Effector memory CD4-positive, alpha-beta T cell (primary cell): ENCODE measurements around the gene MAGI1.
"Not testable (repeated sequence)": the region's sequence is repeated elsewhere in the genome, so short reads cannot be mapped to it uniquely, and the experiment has no call there.

Experiments used
- DNase-seq, 3 donors: peaks; one replicate each; pipeline ENCODE4 v3.0.0-alpha.2; 2020
- H3K27ac ChIP-seq: 2 replicates; pipeline ENCODE4 v1.7.0; 2013; ENCODE audit warnings: mild to moderate bottlenecking, low read length, moderate library complexity; ENCODE audit not compliant: insufficient read depth, poor library complexity, severe bottlenecking
- H3K27me3 ChIP-seq: replicated peaks from 2 replicates; pipeline ENCODE4 v1.7.0; 2013; ENCODE audit warnings: mild to moderate bottlenecking, low read length; ENCODE audit not compliant: insufficient read depth, control insufficient read depth, poor library complexity, severe bottlenecking
- H3K36me3 ChIP-seq: 2 replicates; pipeline ENCODE4 v1.7.0; 2013; ENCODE audit warnings: mild to moderate bottlenecking, low read length, moderate library complexity; ENCODE audit not compliant: control insufficient read depth, insufficient read depth
- H3K4me1 ChIP-seq: 2 replicates; pipeline ENCODE4 v1.7.0; 2013; ENCODE audit warnings: low read length, mild to moderate bottlenecking; ENCODE audit not compliant: control insufficient read depth, insufficient read depth, poor library complexity, severe bottlenecking
- H3K4me3 ChIP-seq: 2 replicates; pipeline ENCODE4 v1.7.0; 2013; ENCODE audit warnings: low read length, low read depth, mild to moderate bottlenecking; ENCODE audit not compliant: insufficient read depth, poor library complexity, severe bottlenecking
- H3K9me3 ChIP-seq: 2 replicates; pipeline ENCODE4 v1.7.0; 2013; ENCODE audit warnings: mild to moderate bottlenecking, low read length, moderate library complexity; ENCODE audit not compliant: control insufficient read depth

Gene MAGI1

DNA sequence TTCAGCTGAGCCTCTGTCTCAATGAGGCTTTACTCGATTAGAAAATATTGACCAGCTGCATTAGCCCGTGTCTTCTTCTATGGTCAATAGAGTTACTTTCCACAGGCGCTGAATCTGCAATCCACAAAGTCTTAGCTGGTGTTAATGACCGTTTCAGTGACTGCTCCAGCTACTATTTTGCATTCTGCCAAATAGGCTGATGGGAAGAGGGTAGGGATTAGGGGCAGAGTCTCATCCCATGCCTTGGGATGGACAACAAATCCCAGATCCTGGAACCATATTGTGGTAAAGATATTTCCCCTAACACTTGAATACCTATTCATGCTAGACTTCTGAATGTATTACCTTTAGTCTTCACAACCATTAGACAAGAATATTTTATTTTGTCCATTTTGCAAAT, 29.5 kb upstream of the MAGI1 start:
- H3K27ac ChIP-seq, result no peak overlapping the region
- H3K4me1 ChIP-seq, result no peaks in the 10 kb centered on the region
- H3K4me3 ChIP-seq, result no peak overlapping the region
- no peaks in the 10 kb centered on the region for H3K9me3 ChIP-seq
- DNase-seq, result no peak
- H3K27me3 ChIP-seq, result no peaks in the 10 kb centered on the region
- H3K36me3 ChIP-seq, result no peaks in the 10 kb centered on the region

DNA sequence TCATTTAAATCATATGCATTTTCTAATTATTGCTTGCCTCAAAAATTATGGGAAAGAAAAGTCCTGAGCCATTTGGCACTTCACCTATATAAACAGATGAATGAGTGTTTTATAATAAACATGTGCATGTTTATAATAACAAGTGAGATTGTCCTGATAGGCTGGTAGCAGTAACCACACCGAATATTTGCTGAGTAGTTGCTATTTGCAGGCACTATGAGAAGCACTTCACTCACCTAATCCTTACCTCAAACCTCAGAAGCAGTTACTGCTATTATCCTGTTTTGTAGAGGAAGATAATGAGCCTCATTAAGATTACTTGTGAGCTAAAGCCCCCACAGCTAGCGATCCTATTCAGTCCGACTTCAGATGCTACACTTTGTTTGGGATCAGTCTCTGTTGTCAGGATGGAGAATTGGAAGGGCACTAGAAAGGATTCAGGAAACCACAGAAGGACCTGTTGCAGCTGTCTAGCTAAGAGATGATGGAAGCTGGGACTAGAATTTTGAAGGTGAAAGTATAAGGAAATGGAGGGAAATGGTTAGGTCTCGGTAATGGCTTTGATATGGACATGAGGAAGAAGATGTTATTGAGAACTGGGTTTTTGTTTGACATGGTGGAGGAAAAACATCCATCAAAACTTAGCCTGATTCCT, 28.4 kb upstream of the MAGI1 start:
- Histone ChIP-seq H3K4me1 (no peaks in the 10 kb centered on the region), H3K27me3 (no peaks in the 10 kb centered on the region)

DNA sequence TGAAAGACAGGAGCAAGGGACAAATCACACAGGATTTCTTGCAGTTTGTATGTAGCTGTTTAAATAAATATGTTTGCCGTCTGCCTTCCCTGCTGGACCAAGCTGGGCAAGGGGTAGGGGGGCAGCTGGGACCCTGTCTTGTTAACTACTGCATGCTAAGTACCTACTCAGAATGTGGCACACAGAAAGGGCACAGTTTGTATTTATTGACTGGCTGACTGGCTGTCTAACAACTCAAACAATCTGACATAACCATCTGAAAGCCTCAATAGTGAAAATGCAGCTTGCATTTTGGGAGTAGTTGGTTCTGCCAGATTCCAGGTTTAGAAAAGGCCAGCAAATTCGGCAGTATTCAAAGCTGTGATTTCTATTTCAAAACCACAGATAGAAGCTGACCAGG, 16.6 kb upstream of the MAGI1 start:
- no peaks in the 10 kb centered on the region for H3K27me3 ChIP-seq
- DNase-seq, result no peak
- H3K9me3 ChIP-seq, result no peaks in the 10 kb centered on the region
- no peaks in the 10 kb centered on the region for H3K4me1 ChIP-seq
- no peak overlapping the region for H3K4me3 ChIP-seq
- no peaks in the 10 kb centered on the region for H3K36me3 ChIP-seq
- H3K27ac ChIP-seq, result no peak overlapping the region

More for the DNA sequence above, 28.4 kb upstream of the MAGI1 start:
- no peaks in the 10 kb centered on the region for H3K9me3 ChIP-seq
- DNase-seq, result no peak
- no peak overlapping the region for H3K4me3 ChIP-seq
- H3K27ac ChIP-seq, result no peak overlapping the region
- H3K36me3 ChIP-seq, result no peaks in the 10 kb centered on the region

DNA sequence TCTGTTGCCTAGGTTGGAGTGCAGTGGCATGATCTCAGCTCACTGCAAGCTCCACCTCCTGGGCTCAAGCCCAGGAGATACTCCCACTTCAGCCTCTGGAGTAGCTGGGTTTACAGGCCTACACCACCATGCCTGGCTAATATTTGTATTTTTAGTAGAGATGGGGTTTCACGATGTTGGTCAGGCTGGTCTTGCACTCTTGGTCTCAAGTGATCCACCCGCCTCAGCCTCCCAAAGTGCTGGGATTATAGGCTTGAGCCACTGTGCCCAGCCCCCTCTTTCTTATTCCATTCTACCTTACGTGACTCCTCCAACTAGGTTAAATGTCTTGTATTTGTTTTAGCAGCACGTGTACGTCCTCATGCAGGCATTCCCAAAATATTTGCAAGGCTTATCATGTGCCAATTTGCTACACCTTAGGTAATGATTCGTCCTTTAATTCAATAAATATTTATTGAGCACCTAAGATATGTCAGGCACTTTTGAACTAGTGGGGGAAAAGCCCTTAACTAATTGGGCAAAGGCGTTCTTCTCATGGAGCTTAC, 14.9 kb upstream of the MAGI1 start:
- no peak for DNase-seq
- Histone ChIP-seq H3K27me3 (no peaks in the 10 kb centered on the region), H3K27ac (no peak overlapping the region), H3K36me3 (no peaks in the 10 kb centered on the region), H3K4me3 (no peak overlapping the region), H3K9me3 (no peaks in the 10 kb centered on the region), H3K4me1 (no peaks in the 10 kb centered on the region)

DNA sequence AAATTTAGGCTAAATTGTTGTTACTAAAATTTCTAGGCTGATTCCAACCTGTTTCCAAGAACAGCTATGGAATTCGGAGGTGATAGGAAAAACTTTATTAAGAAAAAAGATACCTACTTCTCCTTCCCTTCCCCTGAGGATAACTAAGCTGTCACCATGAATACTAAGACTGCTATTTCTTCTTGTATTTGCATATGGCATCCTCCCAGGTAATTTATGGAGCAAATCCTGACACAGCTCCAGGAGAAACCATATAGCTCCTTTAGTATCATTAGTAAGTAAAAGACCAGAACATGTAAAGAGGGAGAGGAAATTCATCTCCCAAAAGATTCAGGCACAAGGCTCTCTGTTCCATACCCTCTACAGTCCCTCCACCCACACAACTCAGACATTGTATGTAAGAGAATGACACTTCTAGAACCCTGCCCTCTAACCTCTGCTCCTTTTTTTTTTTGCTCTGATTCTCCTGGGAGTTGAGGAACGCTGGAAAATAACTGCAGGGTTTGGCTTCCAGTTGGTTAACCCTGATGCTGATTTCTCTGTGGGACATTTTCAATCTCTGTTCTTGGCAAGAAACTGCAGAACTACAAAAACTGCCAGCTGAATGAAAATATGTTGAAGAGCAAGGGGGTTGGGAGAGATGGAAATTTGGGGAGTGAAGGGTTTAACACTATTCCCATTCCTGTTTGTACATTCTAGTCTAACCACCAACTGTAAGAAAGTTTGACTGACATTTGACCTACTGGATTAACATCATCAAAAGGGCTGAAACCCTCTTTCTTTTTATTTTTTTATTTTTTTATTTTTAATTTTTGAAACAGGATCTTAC, 14.2 kb upstream of the MAGI1 start:
- Histone ChIP-seq H3K27me3 (no peaks in the 10 kb centered on the region), H3K4me3 (no peak overlapping the region), H3K36me3 (no peaks in the 10 kb centered on the region), H3K27ac (no peak overlapping the region), H3K9me3 (no peaks in the 10 kb centered on the region), H3K4me1 (no peaks in the 10 kb centered on the region)
- no peak for DNase-seq

DNA sequence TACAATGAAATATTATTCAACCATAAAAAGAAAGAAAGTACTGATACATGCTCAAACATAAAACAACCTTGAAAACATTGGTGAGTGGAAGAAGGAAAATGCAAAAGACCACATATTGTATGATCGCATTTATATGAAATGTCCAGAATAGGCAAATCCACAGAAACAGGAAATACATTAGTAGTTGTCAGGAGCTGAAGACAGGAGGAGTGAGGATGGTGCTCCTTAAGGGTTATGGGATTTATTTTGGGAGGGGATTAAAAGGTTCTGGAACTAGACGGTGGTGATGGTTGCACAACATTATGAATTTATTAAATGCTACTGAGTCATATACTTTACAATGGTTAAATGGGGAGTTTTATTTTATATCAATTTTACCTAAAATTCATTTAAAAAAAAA, 12.1 kb upstream of the MAGI1 start:
- no peaks in the 10 kb centered on the region for H3K9me3 ChIP-seq

DNA sequence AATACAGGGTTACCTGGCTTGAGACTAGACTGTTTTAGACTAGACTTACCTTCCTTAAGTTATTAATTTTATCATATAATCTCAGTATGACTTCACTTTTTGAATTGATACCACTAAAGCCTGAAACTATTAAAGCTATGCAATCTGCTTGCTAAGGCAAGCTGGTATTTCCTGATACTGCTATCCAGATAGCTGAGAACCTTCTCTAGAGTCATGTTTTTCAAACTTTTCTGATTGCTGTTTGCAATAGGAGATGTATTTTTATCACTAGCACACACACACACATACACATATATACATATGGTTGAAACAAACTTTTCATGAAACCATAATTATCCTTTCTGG, 9.3 kb upstream of the MAGI1 start:
- H3K27me3 ChIP-seq, result no peaks in the 10 kb centered on the region
- no peak overlapping the region for H3K4me3 ChIP-seq
- DNase-seq, result no peak
- no peak overlapping the region for H3K27ac ChIP-seq
- no peaks in the 10 kb centered on the region for H3K9me3 ChIP-seq
- H3K4me1 ChIP-seq, result no peaks in the 10 kb centered on the region
- H3K36me3 ChIP-seq, result no peaks in the 10 kb centered on the region

More for the DNA sequence above, 12.1 kb upstream of the MAGI1 start:
- no peaks in the 10 kb centered on the region for H3K36me3 ChIP-seq
- DNase-seq, result no peak
- H3K4me1 ChIP-seq, result no peaks in the 10 kb centered on the region
- H3K4me3 ChIP-seq, result no peak overlapping the region
- H3K27me3 ChIP-seq, result no peaks in the 10 kb centered on the region
- H3K27ac ChIP-seq, result no peak overlapping the region

DNA sequence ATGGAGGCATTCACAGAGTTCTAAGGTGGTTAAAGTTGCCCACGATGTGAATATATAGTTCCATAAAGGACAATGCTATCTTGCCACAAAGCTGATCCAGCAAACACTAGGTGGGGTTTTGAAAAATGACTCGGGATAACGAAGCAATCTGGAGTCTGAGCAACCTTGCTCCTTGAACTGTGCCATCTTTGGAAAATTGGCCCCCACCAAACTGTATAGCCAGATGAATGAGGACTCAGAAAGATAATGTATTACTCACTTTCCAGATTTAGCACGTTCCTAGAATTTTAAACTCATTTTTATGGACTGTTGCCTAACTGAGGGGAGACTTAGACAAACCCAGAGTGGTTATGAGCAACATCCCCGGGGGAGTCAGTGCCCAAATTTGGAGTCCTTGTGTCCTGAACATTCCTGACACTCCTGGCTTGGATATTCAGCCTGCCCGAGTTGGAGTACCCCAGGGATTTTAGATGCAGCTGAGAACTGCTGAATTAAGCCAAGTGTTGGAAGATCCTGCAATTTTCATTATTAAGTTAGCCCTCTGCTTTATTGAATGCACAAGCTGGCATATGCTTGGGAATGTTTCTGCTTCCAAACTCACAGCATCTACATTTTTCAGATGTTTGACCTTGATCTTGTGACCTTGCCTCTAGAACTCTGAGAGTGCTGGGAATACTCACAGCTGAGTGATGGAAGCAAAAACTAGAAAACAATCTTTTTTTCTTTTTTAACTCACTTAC, 8.8 kb upstream of the MAGI1 start:
- Histone ChIP-seq H3K27ac (no peak overlapping the region), H3K36me3 (no peaks in the 10 kb centered on the region), H3K4me1 (no peaks in the 10 kb centered on the region), H3K27me3 (no peaks in the 10 kb centered on the region), H3K9me3 (no peaks in the 10 kb centered on the region), H3K4me3 (no peak overlapping the region)
- no peak for DNase-seq

DNA sequence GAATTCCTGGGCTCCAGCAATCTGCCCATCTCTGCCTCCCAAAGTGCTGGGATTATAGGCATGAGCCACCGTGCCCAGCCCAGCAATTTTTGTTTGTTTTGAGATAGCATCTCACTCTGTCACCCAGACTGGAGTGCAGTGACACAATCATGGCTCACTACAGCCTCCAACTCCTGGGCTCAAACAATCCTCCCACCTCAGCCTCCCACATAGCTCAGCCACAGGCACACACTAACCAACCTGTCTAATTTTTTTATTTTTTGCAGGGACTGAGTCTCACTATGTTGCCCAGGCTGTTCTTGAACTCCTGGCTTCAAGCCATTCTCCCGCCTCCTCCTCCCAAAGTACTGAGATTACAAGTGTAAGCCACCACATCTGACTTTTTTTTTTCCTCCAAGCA, 7.6 kb upstream of the MAGI1 start:
- H3K9me3 ChIP-seq, H3K27me3 ChIP-seq, H3K4me3 ChIP-seq, H3K27ac ChIP-seq, H3K4me1 ChIP-seq, DNase-seq, H3K36me3 ChIP-seq: not testable (repeated sequence)

DNA sequence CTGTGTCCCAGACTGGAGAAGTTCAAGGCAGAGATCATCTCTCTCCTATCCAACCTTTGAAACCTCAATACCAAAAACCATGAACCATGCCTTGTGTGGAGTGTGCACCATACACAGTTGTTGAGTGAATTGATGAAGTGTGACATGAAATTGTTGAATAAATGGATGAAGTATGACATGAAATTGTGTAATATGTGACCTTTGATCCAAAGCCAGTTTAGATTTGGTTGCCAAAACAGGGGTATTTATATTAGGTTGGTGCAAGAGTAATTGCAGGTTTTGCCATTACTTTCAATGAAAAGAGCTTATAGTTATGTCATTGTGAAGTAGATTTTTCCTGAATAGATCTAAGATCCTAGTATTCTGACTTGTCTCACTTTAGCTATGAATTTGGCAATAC, 3.1 kb upstream of the MAGI1 start:
- H3K27ac ChIP-seq, result no peak overlapping the region
- no peak for DNase-seq

More for the DNA sequence above, 3.1 kb upstream of the MAGI1 start:
- no peaks in the 10 kb centered on the region for H3K36me3 ChIP-seq
- H3K4me3 ChIP-seq, result no peak overlapping the region
- H3K9me3 ChIP-seq, result no peaks in the 10 kb centered on the region
- peaks cover 19% of the 10 kb centered on the region for H3K27me3 ChIP-seq
- H3K4me1 ChIP-seq, result no peaks in the 10 kb centered on the region
